Upper lobe of left lung (tissue), 6 donors: Measurements from ENCODE around the gene RND2. TPM values are rescaled to one million over a fixed set of nuclear protein-coding genes. Genes with fewer than 3 reads are reported as not detected.
"Not testable (repeated sequence)": the region's sequence is repeated elsewhere in the genome, so short reads cannot be mapped to it uniquely, and the experiment has no call there.

Experiments used
- ATAC-seq, 2 donors: fragments of 200-7000 bp; cut with Tn5 transposase; one replicate each; pipeline ENCODE4 v1.9.1; 2022; ENCODE audit warnings: mild to moderate bottlenecking in 2 of 2, moderate library complexity in 2 of 2; ENCODE audit not compliant: low FRiP score in 2 of 2
- DNase-seq, 2 donors: peaks; one replicate each; pipeline ENCODE4 v3.0.0-alpha.2; 2019 to 2020
- H3K27ac ChIP-seq, 4 donors: fragments of 200-600 bp; sonication (generic); one replicate each; pipeline ENCODE4 v1.5.1; 2016 to 2019
- H3K27me3 ChIP-seq, 4 donors: fragments of 200-600 bp; sonication (generic); one replicate each; pipeline ENCODE4 v1.5.1; 2017 to 2019
- H3K36me3 ChIP-seq, 4 donors: fragments of 200-600 bp; sonication (generic); one replicate each; pipeline ENCODE4 v1.5.1; 2016 to 2019
- H3K4me1 ChIP-seq, 4 donors: fragments of 200-600 bp; sonication (generic); one replicate each; pipeline ENCODE4 v1.5.1; 2018 to 2019
- H3K4me3 ChIP-seq, 4 donors: fragments of 200-600 bp; sonication (generic); one replicate each; pipeline ENCODE4 v1.5.1; 2017 to 2019; ENCODE audit warnings: mild to moderate bottlenecking in 2 of 4, moderate library complexity in 1 of 4
- H3K9me3 ChIP-seq, 4 donors: fragments of 200-600 bp; sonication (generic); one replicate each; pipeline ENCODE4 v1.5.1; 2018 to 2019
- EP300 ChIP-seq, 4 donors: sonication (generic); formaldehyde crosslinking; IDR thresholded peaks; one replicate each; pipeline ENCODE4 v1.5.1; 2017; ENCODE audit warnings: antibody characterized with exemption in 4 of 4, control low read depth in 2 of 4
- POLR2A ChIP-seq, 4 donors: fragments of 450-650 bp; IDR thresholded peaks; one replicate each; pipeline ENCODE4 v1.5.1; 2016 to 2017; ENCODE audit warnings: antibody characterized with exemption in 4 of 4, mild to moderate bottlenecking in 2 of 4
- POLR2AphosphoS5 ChIP-seq, 2 donors: sonication (generic); formaldehyde crosslinking; IDR thresholded peaks; one replicate each; pipeline ENCODE4 v1.5.1; 2017; ENCODE audit warnings: antibody characterized with exemption in 2 of 2
- WGBS, 2 donors: methylation state at CpG; one replicate each; pipeline ENCODE4 v1.1.5; 2017 to 2018; 5-methylcytosine and 5-hydroxymethylcytosine counted together
- total RNA-seq, 6 donors: library from RNA; depleted of rRNA in 4 of 6; stranded (reverse); fragments of >200 nt in 4 of 6; gene quantifications; one replicate each; pipeline versions ENCODE4 v1.1.0 to v1.2.1, GENCODE V29; 2016 to 2021
- TF ChIP-seq, protein P1 (sequence below), 6 experiments: fragments of 450-650 bp in 4 of 6; fragments of 200-600 bp in 2 of 6; sonication (generic) in 2 of 6; IDR thresholded peaks; one replicate each; pipeline ENCODE4 v1.5.1; 2016 to 2019; ENCODE audit warnings: antibody characterized with exemption in 6 of 6
- donor health status: DM: no; HTN: no; CAD: no; lungs with moderate emphysema.
- donor health status: DM: no; HTN: yes; CAD: no; lungs with severe emphysema.

The RND2 gene
- total RNA-seq, 6 donors from 2014 or later, result 0.15 to 2.0 (median 0.47) TPM; not detected in 2

DNA sequence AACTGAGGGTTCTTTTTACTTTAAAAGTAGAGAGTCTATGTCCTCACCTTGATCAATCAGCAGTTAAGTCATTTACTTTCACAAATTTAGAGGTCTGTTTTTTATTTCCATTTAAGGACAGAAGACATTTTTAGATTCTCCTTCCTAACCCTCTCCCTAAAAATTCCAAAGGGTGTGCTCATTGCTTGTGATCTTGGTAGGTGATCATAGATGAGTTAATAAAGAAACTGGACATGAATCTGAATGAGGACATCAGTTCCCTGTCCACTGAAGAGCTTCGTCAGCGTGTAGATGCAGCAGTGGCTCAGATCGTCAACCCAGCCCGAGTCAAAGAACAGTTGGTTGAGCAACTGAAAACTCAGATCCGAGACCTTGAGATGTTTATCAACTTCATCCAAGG is 35.9 kb upstream of the RND2 start:
- DNase-seq (no peak), ATAC-seq (no peak)
- Histone ChIP-seq H3K27me3 (no peaks in the 10 kb centered on the region), H3K27ac (no peak overlapping the region), H3K36me3 (peaks cover 44 to 86% (median 71%) of the 10 kb centered on the region in 4 donors), H3K4me3 (no peak overlapping the region), H3K4me1 (peaks cover 0 to 20% (median 8%) of the 10 kb centered on the region in 4 donors), H3K9me3 (no peaks in the 10 kb centered on the region)
- TF ChIP-seq, protein P1, sequence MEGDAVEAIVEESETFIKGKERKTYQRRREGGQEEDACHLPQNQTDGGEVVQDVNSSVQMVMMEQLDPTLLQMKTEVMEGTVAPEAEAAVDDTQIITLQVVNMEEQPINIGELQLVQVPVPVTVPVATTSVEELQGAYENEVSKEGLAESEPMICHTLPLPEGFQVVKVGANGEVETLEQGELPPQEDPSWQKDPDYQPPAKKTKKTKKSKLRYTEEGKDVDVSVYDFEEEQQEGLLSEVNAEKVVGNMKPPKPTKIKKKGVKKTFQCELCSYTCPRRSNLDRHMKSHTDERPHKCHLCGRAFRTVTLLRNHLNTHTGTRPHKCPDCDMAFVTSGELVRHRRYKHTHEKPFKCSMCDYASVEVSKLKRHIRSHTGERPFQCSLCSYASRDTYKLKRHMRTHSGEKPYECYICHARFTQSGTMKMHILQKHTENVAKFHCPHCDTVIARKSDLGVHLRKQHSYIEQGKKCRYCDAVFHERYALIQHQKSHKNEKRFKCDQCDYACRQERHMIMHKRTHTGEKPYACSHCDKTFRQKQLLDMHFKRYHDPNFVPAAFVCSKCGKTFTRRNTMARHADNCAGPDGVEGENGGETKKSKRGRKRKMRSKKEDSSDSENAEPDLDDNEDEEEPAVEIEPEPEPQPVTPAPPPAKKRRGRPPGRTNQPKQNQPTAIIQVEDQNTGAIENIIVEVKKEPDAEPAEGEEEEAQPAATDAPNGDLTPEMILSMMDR (IDR thresholded peaks at IDR 0.05), result no peak
- TF ChIP-seq POLR2A (IDR thresholded peaks at IDR 0.05) (no peak), EP300 (IDR thresholded peaks at IDR 0.05) (no peak), POLR2AphosphoS5 (IDR thresholded peaks at IDR 0.05) (no peak)
- WGBS, 2 donors, result 97 to 99% methylated on average over 5 of the region's 5 CpGs

DNA sequence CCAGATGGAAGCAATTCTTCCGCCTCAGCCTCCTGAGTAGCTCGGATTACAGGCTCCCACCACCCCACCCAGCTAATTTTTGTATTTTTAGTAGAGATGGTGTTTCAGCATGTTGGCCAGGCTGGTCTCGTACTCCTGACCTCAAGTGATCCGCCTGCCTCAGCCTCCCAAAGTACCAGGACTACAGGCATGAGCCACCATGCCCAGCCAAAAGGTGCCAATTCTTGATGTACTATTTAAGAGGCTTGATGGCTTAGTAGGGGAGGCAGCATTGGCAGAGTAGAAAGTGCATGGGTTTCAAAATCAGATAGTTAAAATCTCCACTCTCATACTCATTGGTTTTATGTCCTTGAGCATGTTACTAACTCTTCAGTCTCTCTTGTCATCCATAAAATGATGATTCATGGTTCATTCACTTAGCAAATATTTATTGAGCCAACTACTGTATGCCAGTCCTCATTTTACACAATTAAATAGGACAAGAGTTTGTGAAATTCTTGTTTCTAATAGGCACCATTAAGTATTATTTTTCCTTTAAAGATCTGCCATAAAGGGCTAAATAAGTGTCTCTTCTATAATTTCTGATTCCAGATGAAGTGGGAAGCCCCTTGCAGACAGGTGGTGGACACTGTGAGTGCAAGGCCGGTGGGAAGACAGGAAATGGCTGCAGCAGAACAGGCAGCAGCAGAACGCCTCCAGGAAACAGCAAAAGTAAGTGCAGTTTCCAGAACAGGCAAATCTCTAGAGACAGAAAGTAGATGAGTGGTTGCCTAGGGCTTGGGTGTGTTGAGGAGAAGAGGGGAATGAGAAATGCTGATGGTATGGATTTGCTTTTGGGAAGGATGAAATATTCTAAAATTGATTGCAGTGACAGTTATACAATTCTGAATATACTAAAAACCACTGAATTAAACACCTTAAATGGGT is 35.0 kb upstream of the RND2 start:
- WGBS, 2 donors, result 82 to 89% methylated on average over 6 of the region's 6 CpGs
- H3K4me3 ChIP-seq, result no peak overlapping the region
- H3K36me3 ChIP-seq, result peaks cover 44 to 89% (median 71%) of the 10 kb centered on the region in 4 donors
- TF ChIP-seq, protein P1 (IDR thresholded peaks at IDR 0.05), result no peak
- no peak for TF ChIP-seq EP300 (IDR thresholded peaks at IDR 0.05)
- no peak for TF ChIP-seq POLR2A (IDR thresholded peaks at IDR 0.05)
- no peak for TF ChIP-seq POLR2AphosphoS5 (IDR thresholded peaks at IDR 0.05)
- no peak for DNase-seq
- no peaks in the 10 kb centered on the region for H3K9me3 ChIP-seq
- peaks cover 0 to 15% (median 2%) of the 10 kb centered on the region in 4 donors for H3K4me1 ChIP-seq
- ATAC-seq, result no peak
- no peak overlapping the region for H3K27ac ChIP-seq
- no peaks in the 10 kb centered on the region for H3K27me3 ChIP-seq

DNA sequence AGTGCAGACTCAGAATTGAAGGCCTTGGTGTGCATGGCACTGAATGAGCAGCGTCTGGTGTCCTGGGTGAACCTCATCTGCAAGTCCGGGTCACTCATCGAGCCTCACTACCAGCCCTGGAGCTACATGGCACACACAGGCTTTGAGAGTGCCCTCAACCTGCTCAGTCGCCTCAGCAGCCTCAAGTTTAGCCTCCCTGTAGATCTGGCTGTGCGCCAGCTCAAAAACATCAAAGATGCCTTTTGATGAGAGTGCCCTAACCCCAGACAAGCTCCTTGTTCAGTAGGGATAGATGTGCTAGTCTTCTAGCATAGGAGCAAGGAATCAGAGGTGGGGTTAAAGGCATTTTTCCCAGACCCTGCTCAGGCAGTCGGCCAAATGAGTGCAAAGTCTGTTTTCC is 33.6 kb upstream of the RND2 start:
- peaks cover 44 to 75% (median 66%) of the 10 kb centered on the region in 4 donors for H3K36me3 ChIP-seq
- H3K4me3 ChIP-seq, result no peak overlapping the region
- H3K4me1 ChIP-seq, result peaks cover 0 to 2% (median 0%) of the 10 kb centered on the region in 4 donors
- DNase-seq, result no peak
- 97 to 100% methylated on average over 5 to 6 of the region's 6 CpGs for WGBS, 2 donors
- no peaks in the 10 kb centered on the region for H3K27me3 ChIP-seq
- no peak overlapping the region for H3K27ac ChIP-seq
- H3K9me3 ChIP-seq, result no peaks in the 10 kb centered on the region
- no peak for ATAC-seq
- TF ChIP-seq EP300 (IDR thresholded peaks at IDR 0.05) (no peak), POLR2A (IDR thresholded peaks at IDR 0.05) (no peak)

DNA sequence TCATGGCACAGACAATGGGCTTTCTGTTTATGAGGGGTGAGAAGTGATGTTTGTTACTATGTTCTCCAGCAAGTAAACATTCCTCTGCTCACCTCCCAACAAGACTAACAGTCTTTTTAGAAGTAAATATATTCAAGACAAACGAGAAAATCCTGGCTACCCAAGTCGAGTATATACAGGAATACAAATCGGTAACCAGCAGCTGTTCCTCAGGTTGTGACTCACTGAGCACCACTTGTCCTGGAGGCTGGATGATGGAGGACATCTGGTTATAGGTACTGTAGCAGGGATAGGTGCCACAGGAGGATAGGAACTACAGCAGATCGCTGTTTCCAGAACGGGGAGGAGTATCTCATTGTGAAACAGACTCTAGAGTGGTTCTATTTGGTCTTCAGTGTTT is 32.2 kb upstream of the RND2 start:
- TF ChIP-seq EP300 (IDR thresholded peaks at IDR 0.05), result no peak
- TF ChIP-seq POLR2A (IDR thresholded peaks at IDR 0.05), result no peak
- TF ChIP-seq, protein P1 (IDR thresholded peaks at IDR 0.05), result no peak
- TF ChIP-seq POLR2AphosphoS5 (IDR thresholded peaks at IDR 0.05), result no peak
- H3K9me3 ChIP-seq, result no peaks in the 10 kb centered on the region

DNA sequence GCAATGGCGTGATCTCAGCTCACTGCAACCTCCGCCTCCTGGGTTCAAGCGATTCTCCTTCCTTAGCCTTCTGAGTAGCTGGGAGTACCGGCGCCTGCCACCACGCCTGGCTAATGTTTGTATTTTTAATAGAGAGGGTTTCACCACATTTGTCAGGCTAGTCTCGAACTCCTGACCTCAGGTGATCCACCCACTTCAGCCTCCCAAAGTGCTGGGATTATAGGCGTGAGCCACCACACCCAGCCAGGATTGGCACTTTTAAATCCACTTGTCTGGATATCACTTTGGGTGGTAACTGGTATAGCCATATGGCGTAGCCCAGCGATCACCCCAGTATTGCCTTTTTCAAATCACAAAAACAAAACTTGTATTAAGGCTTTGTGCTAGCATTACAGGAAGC is 31.1 kb upstream of the RND2 start:
- H3K27ac ChIP-seq, result not testable (repeated sequence)

More for the DNA sequence above, 32.2 kb upstream of the RND2 start:
- DNase-seq (no peak), ATAC-seq (no peak)
- no peak overlapping the region for H3K4me3 ChIP-seq
- H3K36me3 ChIP-seq, result peaks cover 35 to 61% (median 53%) of the 10 kb centered on the region in 4 donors
- 77 to 85% methylated on average over 5 of the region's 5 CpGs for WGBS, 2 donors
- peaks cover 7 to 9% (median 8%) of the 10 kb centered on the region in 4 donors for H3K4me1 ChIP-seq
- H3K27ac ChIP-seq, result no peak overlapping the region
- no peaks in the 10 kb centered on the region for H3K27me3 ChIP-seq

More for the DNA sequence above, 31.1 kb upstream of the RND2 start:
- WGBS, 2 donors, result 81% methylated on average over 10 of the region's 10 CpGs
- not testable (repeated sequence) for H3K4me3 ChIP-seq, H3K27me3 ChIP-seq, ATAC-seq, H3K9me3 ChIP-seq, DNase-seq
- peaks cover 7 to 11% (median 10%) of the 10 kb centered on the region in 4 donors for H3K4me1 ChIP-seq
- H3K36me3 ChIP-seq, result peaks cover 28 to 51% (median 43%) of the 10 kb centered on the region in 4 donors
